GM04504 (cell line): ENCODE data around the gene FARP2.
"Not testable (repeated sequence)": the region's sequence is repeated elsewhere in the genome, so short reads cannot be mapped to it uniquely, and the experiment has no call there.

Source experiments
- DNase-seq: peaks from one replicate; pipeline ENCODE4 v3.0.0-alpha.2; 2012; ENCODE audit warnings: low read depth

Gene FARP2

GRCh38 chr2:241408849-241409248 lies 52.8 kb downstream of the FARP2 start:
- no peak for DNase-seq

GRCh38 chr2:241410739-241411176 lies 54.7 kb downstream of the FARP2 start:
- no peak for DNase-seq

GRCh38 chr2:241412144-241412543 lies 56.1 kb downstream of the FARP2 start:
- DNase-seq = peak; percentile 21

GRCh38 chr2:241413501-241413900 lies 57.4 kb downstream of the FARP2 start:
- DNase-seq = not testable (repeated sequence)

GRCh38 chr2:241413929-241414580 lies 58.0 kb downstream of the FARP2 start:
- DNase-seq = no peak

GRCh38 chr2:241415196-241415595 lies 59.1 kb downstream of the FARP2 start:
- no peak for DNase-seq

- DNase-seq = no peak
These were observed 61.5 kb downstream of the FARP2 start for GRCh38 chr2:241417626-241418025.

GRCh38 chr2:241421330-241421729 lies 65.2 kb downstream of the FARP2 start:
- DNase-seq = no peak

GRCh38 chr2:241421942-241422341 lies 65.9 kb downstream of the FARP2 start:
- not testable (repeated sequence) for DNase-seq

- DNase-seq = no peak
These were observed 66.3 kb downstream of the FARP2 start for GRCh38 chr2:241422350-241422749.

GRCh38 chr2:241423489-241423888 lies 67.4 kb downstream of the FARP2 start:
- not testable (repeated sequence) for DNase-seq

- DNase-seq = no peak
These were observed 69.3 kb downstream of the FARP2 start for GRCh38 chr2:241425368-241425767.

GRCh38 chr2:241430178-241430577 lies 74.1 kb downstream of the FARP2 start:
- no peak for DNase-seq

- DNase-seq = no peak
These were observed 76.9 kb downstream of the FARP2 start for GRCh38 chr2:241432824-241433448.

- DNase-seq = no peak
These were observed 81.1 kb downstream of the FARP2 start for GRCh38 chr2:241437179-241437578.

- no peak for DNase-seq
These were observed 85.4 kb downstream of the FARP2 start for GRCh38 chr2:241441492-241441891.

GRCh38 chr2:241443486-241444223 lies 87.6 kb downstream of the FARP2 start:
- DNase-seq = no peak

GRCh38 chr2:241445426-241445825 lies 89.3 kb downstream of the FARP2 start:
- no peak for DNase-seq

- DNase-seq = not testable (repeated sequence)
These were observed 94.0 kb downstream of the FARP2 start for GRCh38 chr2:241450092-241450491.

GRCh38 chr2:241451840-241452506 lies 95.9 kb downstream of the FARP2 start:
- DNase-seq = no peak

GRCh38 chr2:241453919-241454318 lies 97.8 kb downstream of the FARP2 start:
- DNase-seq = not testable (repeated sequence)

GRCh38 chr2:241454837-241455485 lies 98.9 kb downstream of the FARP2 start:
- no peak for DNase-seq
